ENCODE measurements around the gene CCDC198.

The CCDC198 gene

DNA sequence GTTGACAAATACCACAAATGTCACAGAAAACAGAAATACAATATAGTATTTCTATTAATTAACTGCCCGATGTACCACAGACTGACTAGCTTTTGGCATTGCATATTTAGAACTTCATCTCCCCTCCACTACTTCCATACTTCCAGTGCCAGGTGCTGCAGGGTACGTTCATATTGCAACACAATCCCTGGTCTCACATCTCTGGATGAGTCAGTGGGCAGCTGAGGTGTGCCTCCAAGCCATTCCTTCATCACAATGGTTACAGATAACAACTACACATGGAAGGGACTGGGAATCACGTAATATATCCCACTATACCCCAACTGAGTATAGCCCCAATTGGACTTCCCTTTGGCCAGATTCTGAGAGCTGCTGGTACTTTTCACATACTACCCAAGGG, 31.1 kb downstream of the CCDC198 start:
- DNase-seq, result no peak

DNA sequence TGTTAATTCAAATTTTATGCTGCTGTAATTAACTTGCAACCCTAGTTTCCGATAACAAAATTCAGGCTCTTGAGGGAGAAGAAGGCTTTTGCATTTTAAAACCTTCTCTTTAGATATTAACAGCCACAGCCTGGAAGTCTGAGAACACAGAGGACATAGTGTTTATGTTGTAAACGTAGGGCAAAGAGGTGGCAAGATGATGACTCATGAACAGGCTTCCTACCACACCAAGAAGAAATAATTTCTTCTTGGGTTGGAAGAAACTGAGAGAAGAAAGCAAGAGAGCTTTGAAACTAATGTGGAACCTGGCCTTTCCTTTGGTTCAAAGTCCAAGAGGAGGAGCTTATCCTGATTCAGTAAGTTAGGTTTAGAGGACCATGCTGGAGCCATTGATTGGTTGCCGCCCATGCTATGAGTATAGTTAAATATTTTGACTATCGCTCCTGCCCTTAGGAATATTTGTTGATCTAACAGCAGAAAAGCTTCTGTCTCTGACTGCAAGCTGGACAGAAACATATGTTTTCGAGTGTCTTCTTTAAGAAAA, 31.8 kb downstream of the CCDC198 start:
- no peak for DNase-seq

DNA sequence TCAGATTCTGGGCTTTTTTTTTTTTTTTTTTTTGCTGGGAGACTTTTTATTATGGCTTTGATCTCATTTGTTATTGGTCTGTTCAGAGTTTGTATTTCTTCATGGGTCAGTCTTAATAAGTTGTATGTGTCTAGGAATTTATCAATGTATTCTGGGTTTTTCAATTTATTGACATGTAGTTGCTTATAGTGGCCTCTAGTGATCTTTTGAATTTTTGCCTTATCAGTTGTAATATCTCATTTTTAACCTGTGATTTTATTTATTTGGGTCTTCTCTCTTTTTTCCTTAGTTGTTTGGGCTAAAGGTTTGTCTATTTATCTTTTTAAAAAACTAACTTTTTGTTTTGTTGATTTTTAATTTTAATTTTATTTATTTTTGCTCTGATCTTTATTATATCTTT, 57.7 kb downstream of the CCDC198 start:
- DNase-seq, result no peak

DNA sequence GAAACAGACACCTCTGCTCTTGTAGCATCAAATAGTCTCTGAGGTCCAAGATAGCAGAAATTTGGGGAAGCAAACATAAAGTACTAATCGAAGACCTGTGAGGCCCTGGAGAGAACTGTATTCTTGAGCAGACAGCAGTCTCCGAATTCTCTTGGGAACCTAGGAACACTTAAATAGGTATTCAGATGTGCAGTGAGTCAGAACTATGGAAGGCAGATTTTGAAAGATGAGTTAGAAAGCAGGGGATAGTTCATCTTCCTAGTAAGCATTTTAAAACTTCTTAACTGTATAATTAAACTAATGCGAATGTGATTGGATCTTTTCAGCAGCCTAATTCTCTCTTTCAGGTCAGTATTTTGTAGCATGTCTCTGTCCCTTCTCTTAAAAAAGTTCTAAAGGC, 72.7 kb downstream of the CCDC198 start:
- no peak for DNase-seq

DNA sequence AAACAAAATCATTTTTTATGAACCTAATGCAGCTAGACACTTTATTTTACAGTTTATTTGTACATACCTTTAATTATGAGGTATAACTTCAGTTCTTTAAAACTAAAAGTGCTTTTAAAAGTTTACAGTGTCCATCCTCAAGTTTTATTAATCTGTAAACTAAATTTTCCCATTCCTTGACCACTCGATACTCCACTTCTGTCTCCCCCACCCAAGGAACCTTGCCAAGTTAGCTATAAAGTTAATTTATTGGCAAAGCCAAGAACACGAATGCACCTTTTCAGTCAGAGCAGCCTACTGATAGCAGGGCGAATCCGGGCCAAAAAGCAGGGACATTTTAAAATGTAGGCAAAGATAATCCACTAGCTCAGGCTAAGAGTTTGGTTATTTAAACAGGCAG, 73.6 kb downstream of the CCDC198 start:
- no peak for DNase-seq
